GM12873 (cell line): ENCODE measurements around the gene TRAPPC2B.

ENCODE experiments used
- CTCF ChIP-seq: IDR thresholded peaks from 2 replicates; pipeline ENCODE4 v1.5.1; 2012; ENCODE audit warnings: low read depth, mild to moderate bottlenecking, moderate library complexity, low read length, control low read depth; ENCODE audit not compliant: insufficient read depth; ENCODE audit errors: missing control alignments

Gene TRAPPC2B

GRCh38 chr19:57351867-57352266 lies 11.5 kb upstream of the TRAPPC2B start:
- no peak for TF ChIP-seq CTCF

GRCh38 chr19:57355916-57356315 lies 7.4 kb upstream of the TRAPPC2B start:
- TF ChIP-seq CTCF: no peak

GRCh38 chr19:57357406-57357805 lies 5.9 kb upstream of the TRAPPC2B start:
- TF ChIP-seq CTCF: no peak

- no peak for TF ChIP-seq CTCF
These were observed 4.1 kb upstream of the TRAPPC2B start for GRCh38 chr19:57359300-57359699.

- no peak for TF ChIP-seq CTCF
These were observed 932 bp upstream of the TRAPPC2B start for GRCh38 chr19:57362419-57362818.

GRCh38 chr19:57363688-57364181 lies 384 bp downstream of the TRAPPC2B start:
- TF ChIP-seq CTCF: no peak

- TF ChIP-seq CTCF: no peak
These were observed 3.4 kb downstream of the TRAPPC2B start for GRCh38 chr19:57366776-57367175.

GRCh38 chr19:57374179-57374578 lies 10.8 kb downstream of the TRAPPC2B start:
- TF ChIP-seq CTCF: no peak
